Activated CD8-positive, alpha-beta memory T cell treated with anti-CD3 and anti-CD28 coated beads, Interleukin-2, amount 50 U/mL, for 48 hours (primary cell): ENCODE data around the gene COQ9.
"Not testable (repeated sequence)": the region's sequence is repeated elsewhere in the genome, so short reads cannot be mapped to it uniquely, and the experiment has no call there.

Experiments used
- DNase-seq: peaks from one replicate; pipeline ENCODE4 v3.0.0-alpha.2; 2020

Gene COQ9

DNA sequence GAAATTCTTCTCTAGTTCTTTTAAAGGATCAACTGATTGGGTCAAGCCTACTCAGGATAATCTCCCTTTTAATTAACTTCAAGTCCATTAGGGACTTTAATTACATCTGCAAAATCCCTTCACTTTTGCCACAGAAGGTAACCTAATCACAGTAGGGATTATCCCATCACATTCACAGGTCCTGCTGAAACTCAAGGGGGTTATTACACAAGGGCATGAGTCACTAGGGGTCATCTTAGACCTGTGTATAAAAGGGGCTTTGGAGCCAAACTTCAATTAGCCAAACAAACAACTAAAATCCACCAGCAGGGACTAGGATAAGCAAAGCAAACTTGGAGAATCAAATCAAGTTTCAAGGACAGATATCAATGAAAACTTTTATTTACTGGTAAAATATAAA is 19.5 kb upstream of the COQ9 start:
- DNase-seq = no peak

DNA sequence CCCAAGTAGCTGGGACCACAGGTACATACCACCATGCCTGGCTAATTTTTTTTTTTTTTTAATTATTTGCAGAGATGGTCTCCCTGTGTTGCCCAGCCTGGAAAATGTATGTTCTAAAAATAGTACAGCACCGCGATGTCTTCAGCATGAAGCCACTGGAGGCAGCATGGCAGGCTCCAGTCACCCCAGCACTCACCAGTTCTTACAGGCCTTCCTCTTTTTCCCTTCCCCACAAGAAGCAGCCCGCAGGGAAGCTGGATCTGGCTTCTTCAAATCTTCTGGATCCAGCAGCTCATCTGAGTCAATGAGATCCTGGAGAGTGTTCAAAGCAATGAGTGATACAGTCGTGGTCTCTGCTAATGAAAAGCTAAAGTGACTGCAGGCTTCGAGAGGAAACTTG is 16.3 kb upstream of the COQ9 start:
- DNase-seq = no peak

DNA sequence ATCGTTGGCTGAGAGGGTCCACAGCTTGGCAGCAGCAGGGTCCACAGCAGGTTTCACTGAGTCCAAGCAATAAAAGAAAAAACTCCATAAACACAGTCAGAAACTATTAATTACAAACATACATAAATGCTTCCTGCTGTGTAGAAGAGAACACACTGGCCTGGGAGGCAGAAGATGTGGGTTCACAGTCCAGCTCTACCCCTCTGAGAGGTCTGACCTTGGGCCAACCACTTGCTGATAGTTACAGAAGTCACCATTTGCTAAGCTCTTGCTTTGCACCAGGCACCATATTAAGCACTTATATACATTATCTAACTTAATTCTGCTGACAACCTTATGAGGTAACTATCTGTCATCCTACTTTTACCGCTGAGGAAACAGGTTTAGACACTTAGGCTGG is 14.8 kb upstream of the COQ9 start:
- DNase-seq = no peak

DNA sequence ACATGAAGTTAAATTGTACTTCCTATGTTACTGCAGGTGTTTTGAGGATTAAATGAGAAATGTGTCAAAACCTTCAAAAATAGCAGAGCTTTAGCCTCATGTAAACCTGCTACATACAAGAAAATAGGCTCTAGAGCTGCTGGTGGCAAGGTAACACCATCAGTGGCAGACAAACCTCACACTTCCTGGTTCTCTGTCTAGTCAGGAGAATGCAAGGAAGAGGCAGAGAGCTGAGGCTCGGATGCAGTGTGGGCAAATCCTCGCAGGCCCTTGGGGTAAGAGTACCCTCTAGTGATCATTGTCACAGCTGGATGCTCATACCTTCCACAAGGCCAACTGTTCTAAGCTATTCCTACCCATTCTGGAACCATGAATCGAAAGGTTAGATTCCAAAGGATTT is 14.3 kb upstream of the COQ9 start:
- no peak for DNase-seq

DNA sequence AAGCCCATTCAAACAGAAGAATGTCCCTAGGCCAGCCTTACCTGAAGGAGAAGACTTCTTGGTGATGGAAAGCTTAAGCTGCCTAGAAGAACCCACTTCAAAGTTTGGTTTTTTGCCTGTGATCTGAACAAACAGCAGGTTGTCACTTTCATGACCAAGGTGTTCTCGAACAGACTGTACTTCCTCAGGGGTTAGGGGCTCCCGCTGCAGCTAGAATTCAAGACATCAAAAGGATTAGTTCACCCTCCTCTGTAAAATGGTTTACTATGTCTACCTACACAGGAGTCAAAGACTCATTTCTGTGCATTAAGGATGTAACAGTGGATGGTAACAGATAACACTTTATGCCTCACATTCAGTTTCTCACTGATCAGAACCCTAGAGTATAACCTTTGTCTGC is 13.3 kb upstream of the COQ9 start:
- no peak for DNase-seq

DNA sequence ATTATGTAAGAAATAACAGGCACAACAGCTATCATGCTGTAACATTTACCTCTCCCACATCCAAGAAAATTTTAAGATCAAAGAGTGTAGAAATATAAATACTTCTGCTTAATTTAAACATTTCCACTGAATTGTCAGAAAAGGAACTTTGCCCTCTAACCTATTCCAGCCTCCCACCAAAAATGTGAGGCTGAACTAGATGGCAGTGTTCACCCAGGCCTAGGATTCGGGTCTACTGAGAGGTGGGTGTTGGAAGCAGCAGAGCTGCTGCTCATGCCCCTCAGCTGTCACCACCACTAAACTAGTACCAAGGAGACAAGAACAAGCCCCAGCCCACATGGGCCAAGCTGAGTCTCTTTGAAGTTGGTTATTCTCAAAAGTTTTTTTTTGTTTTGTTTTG is 11.4 kb upstream of the COQ9 start:
- DNase-seq = no peak

DNA sequence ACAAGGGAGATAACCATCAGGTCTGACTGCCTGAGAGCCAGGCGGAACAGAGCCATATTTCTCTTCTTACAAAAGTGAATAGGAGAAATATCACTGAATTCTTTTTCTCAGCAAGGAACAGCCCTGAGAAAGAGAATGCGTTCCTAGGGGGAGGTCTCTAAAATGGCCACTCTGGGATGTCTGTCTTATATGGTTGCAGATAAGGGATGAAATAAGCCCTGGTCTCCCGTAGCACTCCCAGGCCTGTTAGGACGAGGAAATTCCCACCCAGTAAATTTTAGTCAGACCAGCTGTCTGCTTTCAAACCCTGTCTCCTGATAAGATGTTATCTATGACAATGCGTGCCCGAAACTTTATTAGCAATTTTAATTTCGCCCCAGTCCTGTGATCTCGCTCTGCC is 7.3 kb upstream of the COQ9 start:
- DNase-seq = not testable (repeated sequence)

DNA sequence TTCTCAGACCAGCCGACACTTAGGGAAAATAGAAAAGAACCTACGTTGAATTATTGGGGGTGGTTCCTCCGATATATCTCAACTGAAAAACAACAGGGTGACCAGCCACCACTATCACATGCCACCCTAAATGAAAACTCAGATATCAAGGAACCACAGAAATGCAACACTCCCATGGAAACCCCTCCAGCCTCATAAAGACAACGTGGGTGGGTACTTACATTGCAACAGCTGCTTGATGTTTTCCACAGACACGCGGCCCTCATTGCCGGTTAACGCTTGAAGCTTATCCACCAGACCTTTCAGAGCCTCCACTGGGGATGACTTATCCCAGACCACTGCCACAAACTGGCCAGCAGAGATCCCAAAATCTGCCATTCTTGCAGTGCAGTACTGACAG is 6.7 kb upstream of the COQ9 start:
- DNase-seq = not testable (repeated sequence)

DNA sequence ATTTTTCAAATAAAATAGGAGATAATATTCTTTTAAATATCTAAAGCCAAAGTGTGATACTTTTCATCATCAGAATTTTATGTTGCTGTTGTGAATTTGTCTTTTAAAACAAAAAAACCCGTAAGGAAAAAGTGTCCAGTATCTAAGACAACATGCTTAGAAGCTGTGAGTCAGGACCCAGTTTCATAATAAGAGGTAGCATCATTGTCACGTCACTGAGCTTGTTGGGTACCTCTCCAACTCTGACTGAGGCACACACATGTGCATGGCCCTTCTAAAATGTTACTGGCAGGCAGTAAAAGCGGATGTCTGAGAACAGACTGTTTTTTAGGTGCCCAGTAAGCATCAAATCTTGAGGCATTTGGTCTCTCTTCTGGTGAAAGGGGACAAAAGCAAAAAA is 2.6 kb upstream of the COQ9 start:
- no peak for DNase-seq

DNA sequence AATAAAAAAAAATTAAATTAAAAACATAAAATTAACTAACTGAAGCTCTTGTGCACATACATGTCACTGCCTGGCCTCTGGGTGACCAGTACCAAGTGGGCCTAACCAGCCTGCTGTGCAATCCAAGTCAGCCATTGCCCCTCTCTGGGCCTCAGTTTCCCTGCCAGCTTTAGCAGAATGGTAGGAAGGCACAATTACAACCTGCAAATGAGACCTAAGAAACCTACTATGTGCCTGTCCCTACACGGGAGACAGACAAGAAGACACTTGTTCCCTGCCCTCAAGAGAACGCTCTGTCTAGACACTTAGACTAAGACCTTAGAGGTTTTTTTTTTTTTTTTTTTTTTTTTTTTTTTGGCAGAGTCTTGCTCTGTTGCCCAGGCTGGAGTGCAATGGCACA is 1.8 kb upstream of the COQ9 start:
- DNase-seq = no peak

DNA sequence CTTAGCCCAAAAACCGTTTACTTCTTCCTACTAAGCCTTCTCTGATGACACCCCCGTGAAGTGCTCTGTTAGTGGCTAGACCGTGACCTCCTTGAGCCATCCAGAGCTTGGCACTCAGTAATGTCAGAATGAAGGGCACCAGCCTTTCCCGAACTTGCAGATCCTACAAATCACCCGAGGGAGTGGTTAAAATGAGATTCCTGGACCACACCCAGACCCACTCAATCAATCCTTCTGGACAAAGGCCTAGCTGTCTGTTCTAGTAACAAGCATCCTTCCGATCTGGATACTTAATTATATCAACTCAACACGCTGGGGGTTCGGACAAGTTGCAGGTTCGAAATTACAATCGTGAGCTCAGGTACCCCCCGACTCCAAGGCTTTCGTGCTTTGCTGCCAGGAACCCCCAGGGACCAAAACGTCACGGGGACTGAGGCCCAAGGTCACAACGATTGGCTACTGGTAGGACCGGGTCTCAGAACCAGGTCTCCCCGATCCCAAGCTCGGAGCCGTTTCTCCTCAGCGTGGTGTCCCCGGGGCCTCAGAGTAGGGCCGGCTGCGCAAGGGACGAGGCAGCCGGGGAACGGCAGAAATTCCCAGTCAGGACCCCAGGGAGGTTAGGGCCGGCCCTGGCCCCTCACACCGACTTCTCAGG is 621 bp upstream of the COQ9 start:
- DNase-seq = no peak

DNA sequence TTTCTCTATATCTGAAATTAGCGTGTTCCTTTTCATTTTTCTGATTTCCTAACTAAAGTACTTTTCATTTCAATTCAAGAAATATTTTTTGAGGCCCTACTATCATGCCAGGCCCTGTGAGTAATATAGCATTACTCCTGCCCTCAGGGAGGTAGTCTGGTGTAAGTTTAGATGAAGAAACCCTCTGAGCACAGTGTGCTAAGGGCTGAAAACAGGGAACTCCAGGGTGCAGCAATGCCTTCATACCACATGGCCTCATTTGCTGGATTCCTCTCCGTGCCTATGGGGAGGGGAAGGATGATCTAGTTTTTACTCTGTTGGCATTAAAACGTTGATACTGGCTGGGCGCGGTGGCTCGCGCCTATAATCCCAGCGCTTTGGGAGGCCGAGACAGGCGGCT is 4.7 kb downstream of the COQ9 start:
- DNase-seq = no peak

DNA sequence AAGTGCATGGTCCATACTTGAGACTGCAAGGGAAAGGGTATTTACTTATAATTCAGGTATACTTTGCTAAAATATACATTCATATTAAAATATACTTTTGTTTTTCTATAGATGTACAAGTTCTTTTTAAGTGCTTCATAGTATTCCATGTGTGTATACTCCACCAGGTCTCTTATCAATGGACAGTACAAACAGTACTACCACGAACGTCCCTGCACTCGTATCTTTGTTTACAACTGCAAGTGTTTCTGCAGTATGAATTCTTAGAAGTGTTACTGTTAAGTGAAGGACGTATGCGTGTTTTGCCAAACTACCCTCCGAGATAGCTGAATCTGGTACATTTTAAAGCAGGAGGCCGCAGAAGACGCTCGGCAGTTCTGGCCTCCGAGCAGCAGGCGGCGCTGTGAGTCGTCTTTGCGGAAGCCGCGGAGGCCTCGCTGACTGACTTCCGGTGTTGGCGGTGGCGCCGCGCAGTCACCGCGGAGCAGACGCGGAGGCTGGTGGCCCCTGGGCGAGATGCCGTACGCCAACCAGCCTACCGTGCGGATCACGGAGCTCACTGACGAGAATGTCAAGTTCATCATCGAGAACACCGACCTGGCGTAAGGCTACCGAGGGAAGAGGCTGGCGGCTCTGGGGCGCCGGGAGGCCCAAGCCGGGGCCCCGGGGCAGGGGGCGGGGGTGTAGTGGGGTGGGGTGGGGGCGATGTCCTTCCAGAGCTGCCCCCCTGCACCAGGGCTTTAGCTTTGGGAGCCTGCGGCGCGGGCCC is 15.1 kb downstream of the COQ9 start, which contains the start of gene POLR2C:
POLR2C (plus strand) TSS at position 471 of the 769 bp plus-strand sequence; CDS start at position 517, 46 bp downstream.
- DNase-seq = peak; percentile 98

DNA sequence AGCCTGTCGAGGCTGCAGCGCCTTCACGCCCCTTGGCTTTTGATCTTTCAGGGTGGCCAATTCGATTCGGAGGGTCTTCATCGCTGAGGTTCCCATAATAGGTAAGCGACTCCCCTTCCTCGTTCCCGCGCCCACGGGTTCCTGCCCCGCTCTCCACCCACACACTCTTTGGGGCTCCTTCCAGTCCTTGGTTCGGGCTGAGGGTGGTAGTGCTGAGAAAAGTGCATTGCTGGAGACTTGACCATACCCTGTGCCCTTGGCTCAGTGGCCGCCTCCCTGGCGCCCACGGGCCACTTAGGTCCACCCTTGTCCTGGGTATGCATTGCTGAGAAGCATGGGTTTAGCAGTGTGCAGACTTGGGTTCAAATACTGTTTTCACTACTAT is 15.7 kb downstream of the COQ9 start:
- DNase-seq = no peak

DNA sequence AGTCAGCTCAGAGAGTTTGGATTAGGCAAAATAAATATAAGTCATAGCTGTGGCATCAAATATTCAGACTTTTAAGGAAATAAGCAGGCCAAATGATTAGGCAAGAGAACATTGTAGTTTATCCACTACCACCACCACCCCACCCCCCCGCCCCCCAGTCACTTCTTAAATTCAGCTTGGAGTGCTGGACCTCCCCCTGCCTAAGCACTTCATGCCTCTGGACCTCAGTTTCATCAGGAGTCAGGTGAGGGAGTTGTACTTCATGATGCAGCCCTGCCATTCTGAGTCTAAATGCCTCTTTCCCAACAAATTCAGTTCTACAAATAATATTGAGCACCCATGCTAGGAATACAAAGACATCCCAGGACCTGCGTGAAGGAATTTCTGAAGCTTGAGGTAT is 17.2 kb downstream of the COQ9 start:
- DNase-seq = no peak

DNA sequence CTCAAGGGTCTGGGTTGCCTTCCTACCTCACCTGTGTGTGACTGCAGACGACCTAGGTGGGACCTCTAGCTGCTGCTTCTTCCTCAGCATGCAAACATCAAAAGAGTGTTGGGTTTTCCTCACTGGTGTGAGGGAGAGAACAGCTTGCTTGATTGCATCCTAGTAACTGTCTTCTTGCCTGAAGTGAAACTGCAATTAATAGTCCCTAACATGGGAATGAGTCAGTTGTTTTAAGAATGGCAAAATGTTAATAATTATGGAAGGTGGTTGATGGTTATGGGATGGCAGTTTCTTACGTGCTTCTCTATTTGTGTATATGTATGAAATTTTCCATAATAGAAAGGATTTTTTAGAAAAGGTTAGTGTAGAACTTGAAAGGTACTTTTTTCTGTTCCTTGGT is 21.1 kb downstream of the COQ9 start:
- no peak for DNase-seq

DNA sequence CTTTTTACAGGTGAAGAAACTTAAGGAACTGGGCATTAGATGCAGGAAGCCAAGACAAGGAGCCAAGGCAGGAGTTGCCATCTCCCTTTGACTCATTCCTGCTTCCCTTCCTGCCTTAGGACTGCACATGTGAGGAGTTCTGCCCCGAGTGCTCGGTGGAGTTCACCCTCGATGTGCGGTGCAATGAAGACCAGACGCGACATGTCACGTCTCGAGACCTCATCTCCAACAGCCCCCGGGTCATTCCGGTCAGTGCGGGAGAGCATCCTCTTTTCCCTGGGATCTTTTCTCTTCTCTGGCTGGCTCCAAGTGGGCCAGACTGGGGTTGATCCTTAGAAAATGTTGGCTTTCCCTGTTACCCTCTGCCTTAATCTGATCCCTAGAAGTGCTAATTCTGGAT is 21.8 kb downstream of the COQ9 start:
- DNase-seq = no peak

DNA sequence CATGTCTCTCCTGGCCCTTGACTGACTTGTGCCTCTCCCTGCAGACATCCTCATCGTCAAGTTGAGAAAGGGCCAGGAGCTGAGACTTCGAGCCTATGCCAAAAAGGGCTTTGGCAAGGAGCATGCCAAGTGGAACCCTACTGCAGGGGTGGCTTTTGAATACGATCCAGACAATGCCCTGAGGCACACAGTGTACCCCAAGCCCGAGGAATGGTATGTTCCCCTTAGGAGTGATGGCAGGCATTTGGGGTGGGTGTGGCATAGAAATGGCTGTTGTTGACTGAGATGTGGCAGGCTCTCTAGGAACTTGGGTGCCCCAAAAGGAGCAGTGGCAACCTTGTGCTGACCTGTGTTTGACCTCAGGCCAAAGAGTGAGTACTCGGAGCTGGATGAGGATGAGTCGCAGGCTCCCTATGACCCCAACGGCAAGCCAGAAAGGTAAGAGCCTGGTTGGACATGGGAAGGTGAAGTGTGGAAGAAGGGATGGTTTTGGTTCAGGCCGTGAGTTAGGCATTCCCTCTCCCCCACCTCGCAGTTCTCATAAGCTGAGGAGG is 22.7 kb downstream of the COQ9 start:
- DNase-seq = peak; percentile 48

DNA sequence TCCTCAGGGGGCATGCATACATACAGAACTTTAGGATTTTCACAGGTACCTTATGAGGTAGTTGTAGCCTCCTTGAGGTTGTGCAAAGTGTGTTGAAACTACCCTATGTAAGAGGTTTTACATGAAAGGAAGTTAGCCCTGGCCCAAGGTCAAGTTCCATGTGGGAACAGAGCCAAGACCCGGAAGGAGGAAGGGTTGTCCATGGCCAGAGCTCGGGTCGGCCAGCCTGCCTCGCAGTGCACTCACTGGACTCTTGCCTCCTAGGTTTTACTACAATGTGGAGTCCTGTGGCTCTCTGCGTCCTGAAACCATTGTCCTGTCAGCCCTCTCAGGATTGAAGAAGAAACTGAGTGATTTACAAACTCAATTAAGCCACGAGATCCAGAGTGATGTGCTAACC is 23.4 kb downstream of the COQ9 start:
- DNase-seq = no peak

DNA sequence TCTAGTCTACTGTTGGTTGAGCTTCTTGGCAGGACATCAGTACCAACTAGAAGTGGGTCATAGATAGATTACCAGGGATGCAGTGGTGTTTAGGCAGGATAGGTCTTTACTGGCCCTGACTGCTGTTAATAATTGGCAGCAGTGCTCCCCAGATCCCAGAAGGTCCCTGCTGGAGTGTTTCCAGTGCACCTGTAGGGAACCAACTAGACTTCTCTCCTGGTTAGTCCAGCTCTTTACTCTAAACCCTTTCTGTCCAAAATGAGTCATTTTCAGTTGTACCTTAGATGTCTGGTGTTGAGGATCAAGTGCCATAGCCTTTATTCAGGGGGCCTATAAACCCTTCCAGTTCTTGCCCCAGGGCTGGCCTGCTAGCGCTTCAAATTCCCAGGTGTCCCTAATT is 23.9 kb downstream of the COQ9 start:
- DNase-seq = no peak

DNA sequence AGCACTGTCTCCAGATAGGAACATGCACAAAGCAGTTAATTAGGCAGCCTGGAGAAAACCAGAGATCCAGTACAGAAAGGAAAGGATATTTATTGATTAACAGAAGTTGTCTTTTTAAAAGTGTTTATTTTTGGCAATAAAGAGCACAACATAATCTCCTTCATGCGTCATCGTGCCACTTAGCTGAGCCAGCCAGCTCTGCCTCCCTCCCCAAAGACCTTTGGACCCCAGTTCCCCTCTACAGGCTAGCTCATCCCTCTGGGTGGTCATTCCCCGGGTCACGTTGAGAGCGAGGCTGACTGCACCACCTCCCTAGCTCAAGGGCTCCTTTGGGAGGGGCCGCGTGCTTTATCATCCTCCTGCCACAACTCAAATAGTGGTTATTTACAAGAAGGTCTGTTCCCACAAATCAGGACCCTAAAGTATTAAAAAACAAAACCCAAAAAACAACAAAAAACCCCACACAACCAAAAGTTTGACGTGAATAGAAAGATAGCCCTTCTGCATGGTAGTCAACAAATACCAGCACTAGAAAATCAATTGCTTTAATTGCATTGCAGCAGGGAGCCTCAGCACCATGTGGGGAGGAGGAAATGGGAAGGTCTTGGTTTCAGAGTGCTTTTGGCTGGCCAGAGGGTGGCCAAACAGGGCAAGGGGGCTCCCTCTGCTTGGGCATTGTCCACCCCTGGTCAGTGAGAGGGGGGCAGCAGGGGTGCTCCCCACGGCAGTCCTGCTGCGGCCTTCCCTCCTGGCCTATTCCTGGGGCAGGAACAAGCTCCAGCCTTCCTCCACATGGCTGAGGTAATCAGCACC is 24.8 kb downstream of the COQ9 start:
- peak; percentile 50 for DNase-seq

DNA sequence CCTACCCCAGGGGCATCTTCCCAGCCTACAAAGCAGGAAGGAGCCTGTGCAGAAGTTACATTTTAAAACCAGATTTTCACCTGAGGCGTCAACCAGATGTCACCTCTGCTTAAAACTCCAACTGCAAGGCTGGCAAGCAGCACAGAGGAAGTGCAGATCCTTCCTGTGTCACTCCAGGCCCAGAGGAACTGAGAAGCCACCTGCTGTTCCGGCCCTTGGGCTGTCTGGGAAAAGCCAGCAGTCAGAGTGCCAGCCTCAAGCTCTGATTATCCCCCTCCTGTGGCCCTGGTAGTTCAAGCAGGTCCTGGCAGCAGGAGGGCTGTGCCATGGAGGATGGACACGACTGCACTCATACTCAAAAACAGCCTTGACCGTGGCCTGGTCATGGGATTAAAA is 25.4 kb downstream of the COQ9 start:
- DNase-seq = peak; percentile 45

DNA sequence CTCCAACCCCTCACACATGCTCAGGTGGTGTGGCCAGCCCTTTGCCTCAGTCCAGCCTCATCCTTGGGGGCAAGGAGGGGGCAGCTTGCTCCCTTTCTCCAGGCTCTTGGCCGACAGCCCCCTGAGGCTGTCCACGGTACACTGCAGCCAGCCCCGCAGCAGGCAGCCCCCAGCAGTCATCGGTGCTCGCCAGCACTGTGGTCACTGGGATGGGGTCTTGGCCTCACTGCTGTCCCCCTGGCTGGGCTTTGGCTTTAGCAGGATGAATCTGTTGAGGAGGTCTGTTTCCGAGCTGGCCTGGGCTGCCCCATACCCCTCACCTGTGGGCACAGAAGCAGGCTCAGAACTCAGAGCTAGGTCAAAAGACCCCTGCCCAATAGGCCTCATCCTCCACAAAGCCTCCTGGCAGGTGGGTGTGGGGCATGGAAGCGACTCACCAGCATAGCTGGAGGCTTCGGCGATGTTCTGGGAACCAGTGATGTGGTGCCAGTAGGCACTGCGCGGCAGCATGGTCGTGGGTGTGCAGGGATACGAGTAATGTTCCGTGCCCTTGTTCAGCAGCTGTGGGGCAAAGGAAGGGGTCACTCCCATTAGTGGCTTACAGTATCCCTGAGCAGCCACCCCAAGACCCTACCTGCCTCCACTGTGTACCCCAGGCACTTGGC is 26.0 kb downstream of the COQ9 start:
- peak; percentile 53 for DNase-seq
